Gastrocnemius medialis (tissue), 4 donors: ENCODE results near the gene DRC3. TPM values are rescaled to one million over a fixed set of nuclear protein-coding genes. Genes with fewer than 3 reads are reported as not detected.

Source experiments
- ATAC-seq, 2 donors: fragments of 150-250 bp; one replicate each; pipeline ENCODE4 v1.9.1; 2016
- DNase-seq, 2 donors: peaks; one replicate each; pipeline ENCODE4 v3.0.0-alpha.2; 2019
- H3K27ac ChIP-seq, 4 donors: fragments of 200-600 bp; sonication (generic); 1 replicate in 1 of 4; 2 replicates in 3 of 4; pipeline ENCODE4 v1.5.1; 2016 to 2018; ENCODE audit warnings: mild to moderate bottlenecking in 2 of 4, moderate library complexity in 1 of 4
- H3K27me3 ChIP-seq, 3 donors: fragments of 200-600 bp; sonication (generic) in 2 of 3; 1 replicate in 1 of 3; 2 replicates in 2 of 3; pipeline versions ENCODE4 v1.5.1 to v1.6.0; 2016 to 2019; ENCODE audit warnings: mild to moderate bottlenecking in 1 of 3, moderate library complexity in 1 of 3
- H3K36me3 ChIP-seq, 2 donors: fragments of 200-600 bp; sonication (generic) in 1 of 2; one replicate each; pipeline ENCODE4 v1.5.1; 2017 to 2018
- H3K4me1 ChIP-seq, 2 donors: fragments of 200-600 bp; sonication (generic) in 1 of 2; one replicate each; pipeline ENCODE4 v1.5.1; 2016 to 2017; ENCODE audit warnings: mild to moderate bottlenecking in 2 of 2
- H3K4me3 ChIP-seq, 4 donors: fragments of 200-600 bp; sonication (generic) in 3 of 4; 1 replicate in 1 of 4; 2 replicates in 3 of 4; pipeline ENCODE4 v1.5.1; 2016 to 2019; ENCODE audit warnings: mild to moderate bottlenecking in 2 of 4
- H3K9me3 ChIP-seq, 3 donors: fragments of 200-600 bp; sonication (generic) in 2 of 3; 1 replicate in 1 of 3; 2 replicates in 2 of 3; pipeline ENCODE4 v1.5.1; 2016 to 2019
- POLR2A ChIP-seq, 2 donors: fragments of 450-650 bp; IDR thresholded peaks; one replicate each; pipeline ENCODE4 v1.6.1; 2017; ENCODE audit warnings: antibody characterized with exemption in 2 of 2, mild to moderate bottlenecking in 2 of 2, moderate library complexity in 2 of 2
- in situ Hi-C, 4 donors: fragments of 200-750 bp; cut with MboI; loops; one replicate each; pipeline versions ENCODE4 v1.15.0 to v1.8.0; 2017; ENCODE audit warnings: low sequenced_read_pairs in 4 of 4
- intact Hi-C: fragments of 100-400 bp; cut with DNase I; formaldehyde crosslinking; loops from one replicate; pipeline ENCODE4 v1.15.1; 2023; ENCODE audit warnings: low total_unique reads
- total RNA-seq, 4 donors: library from RNA; depleted of rRNA; stranded (reverse); fragments of >200 nt; gene quantifications; one replicate each; pipeline versions ENCODE4 v1.1.0 to v1.2.3, GENCODE V29; 2016
- TF ChIP-seq, protein P1 (sequence below), 5 experiments: fragments of 450-650 bp in 3 of 5; fragments of 200-600 bp in 2 of 5; sonication (generic) in 2 of 5; IDR thresholded peaks in 4 of 5; conservative IDR thresholded peaks in 1 of 5; 1 replicate in 4 of 5; 2 replicates in 1 of 5; pipeline ENCODE4 v1.5.1; 2016 to 2019; ENCODE audit warnings: antibody characterized with exemption in 5 of 5, mild to moderate bottlenecking in 3 of 5, moderate library complexity in 3 of 5

The DRC3 gene
- total RNA-seq, 4 donors from 2014 or later: 0.05 to 0.81 (median 0.28) TPM

DNA sequence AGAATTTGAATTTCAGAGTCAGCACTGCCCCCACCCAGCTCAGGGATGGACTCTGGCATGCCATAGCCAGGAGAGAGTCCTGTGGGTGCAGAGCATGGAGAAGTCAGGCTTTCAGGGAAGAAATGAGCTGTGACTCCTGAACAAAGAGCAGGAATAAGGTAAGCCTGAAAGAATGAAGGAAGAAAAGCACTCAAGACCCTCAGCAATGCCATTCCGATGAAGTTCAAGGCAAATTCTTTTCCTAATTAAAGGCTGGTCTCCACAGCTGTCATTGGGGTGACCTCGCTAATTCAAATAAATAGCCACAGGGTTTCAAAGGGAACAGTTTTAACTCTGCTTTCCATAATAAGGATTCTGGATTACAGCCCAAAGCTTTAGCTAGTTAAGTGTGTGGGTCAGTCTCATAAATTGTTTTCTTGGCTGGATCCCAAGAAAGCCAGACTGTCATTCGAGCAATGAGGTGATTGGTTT is 32.2 kb upstream of the DRC3 start:
- Histone ChIP-seq H3K27me3 (no peaks in the 10 kb centered on the region), H3K27ac (no peak overlapping the region), H3K4me1 (peaks cover 79 to 84% of the 10 kb centered on the region in 2 donors), H3K9me3 (no peaks in the 10 kb centered on the region), H3K4me3 (no peak overlapping the region), H3K36me3 (no peaks in the 10 kb centered on the region)
- TF ChIP-seq, protein P1, sequence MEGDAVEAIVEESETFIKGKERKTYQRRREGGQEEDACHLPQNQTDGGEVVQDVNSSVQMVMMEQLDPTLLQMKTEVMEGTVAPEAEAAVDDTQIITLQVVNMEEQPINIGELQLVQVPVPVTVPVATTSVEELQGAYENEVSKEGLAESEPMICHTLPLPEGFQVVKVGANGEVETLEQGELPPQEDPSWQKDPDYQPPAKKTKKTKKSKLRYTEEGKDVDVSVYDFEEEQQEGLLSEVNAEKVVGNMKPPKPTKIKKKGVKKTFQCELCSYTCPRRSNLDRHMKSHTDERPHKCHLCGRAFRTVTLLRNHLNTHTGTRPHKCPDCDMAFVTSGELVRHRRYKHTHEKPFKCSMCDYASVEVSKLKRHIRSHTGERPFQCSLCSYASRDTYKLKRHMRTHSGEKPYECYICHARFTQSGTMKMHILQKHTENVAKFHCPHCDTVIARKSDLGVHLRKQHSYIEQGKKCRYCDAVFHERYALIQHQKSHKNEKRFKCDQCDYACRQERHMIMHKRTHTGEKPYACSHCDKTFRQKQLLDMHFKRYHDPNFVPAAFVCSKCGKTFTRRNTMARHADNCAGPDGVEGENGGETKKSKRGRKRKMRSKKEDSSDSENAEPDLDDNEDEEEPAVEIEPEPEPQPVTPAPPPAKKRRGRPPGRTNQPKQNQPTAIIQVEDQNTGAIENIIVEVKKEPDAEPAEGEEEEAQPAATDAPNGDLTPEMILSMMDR (IDR thresholded peaks at IDR 0.05 in 4 of 5, conservative IDR thresholded peaks at IDR 0.05 in 1 of 5): no peak
- TF ChIP-seq POLR2A (IDR thresholded peaks at IDR 0.05): no peak
- ATAC-seq (no peak), DNase-seq (no peak)
- intact Hi-C loops (no loop called here), in situ Hi-C loops (loop anchor here in 1 of 4 donors (25.0 kb wide), 1 partner anchor 97 kb away; the partner anchor contains the start of genes ATPAF2 and GID4)

DNA sequence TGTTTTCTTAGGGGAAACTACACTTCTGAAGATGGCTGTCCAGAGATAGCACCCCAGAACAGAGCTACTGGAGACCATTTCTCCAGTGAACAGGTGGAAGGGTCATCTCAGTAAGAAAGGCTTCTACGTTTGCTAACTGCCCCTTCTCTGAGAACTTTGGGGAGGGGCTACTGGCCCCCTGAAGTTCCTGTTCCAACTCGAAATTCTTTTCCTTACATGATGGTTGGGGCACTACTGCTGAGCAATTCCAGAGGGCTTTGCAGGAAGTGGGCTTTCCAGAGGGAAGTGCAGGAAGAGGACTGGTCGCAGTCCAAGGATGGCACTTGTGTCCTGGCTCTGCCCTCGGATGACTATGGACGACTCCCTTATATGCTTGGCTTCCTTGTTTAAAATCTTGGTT is 31.6 kb upstream of the DRC3 start:
- TF ChIP-seq, protein P1 (IDR thresholded peaks at IDR 0.05 in 4 of 5, conservative IDR thresholded peaks at IDR 0.05 in 1 of 5): no peak
- TF ChIP-seq POLR2A (IDR thresholded peaks at IDR 0.05): no peak
- in situ Hi-C loops (loop anchor here in 1 of 4 donors (25.0 kb wide), 1 partner anchor 96 kb away; the partner anchor contains the start of genes ATPAF2 and GID4), intact Hi-C loops (no loop called here)
- peaks cover 81 to 84% of the 10 kb centered on the region in 2 donors for H3K4me1 ChIP-seq
- no peak overlapping the region for H3K4me3 ChIP-seq
- H3K9me3 ChIP-seq: no peaks in the 10 kb centered on the region
- no peak for ATAC-seq
- no peak overlapping the region for H3K27ac ChIP-seq
- no peak for DNase-seq
- no peaks in the 10 kb centered on the region for H3K36me3 ChIP-seq
- no peaks in the 10 kb centered on the region for H3K27me3 ChIP-seq

DNA sequence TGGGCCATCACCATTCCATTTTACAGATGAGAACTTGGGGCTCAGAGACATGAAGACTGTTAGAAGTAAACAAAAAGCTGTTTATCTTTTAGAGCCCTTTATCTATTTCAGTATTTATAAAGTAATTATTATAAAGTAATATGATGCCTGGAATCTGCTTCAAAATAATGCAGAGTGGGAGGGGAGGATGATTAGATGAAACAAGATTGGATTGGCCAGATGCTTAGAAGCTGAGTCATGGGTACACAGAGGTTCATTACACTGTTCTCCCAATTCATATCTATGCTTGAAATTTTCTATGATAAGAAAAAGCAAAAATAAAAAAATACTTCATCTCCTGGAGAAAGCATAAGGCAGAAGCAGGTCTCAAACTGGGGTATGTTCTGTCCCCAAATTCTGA is 29.8 kb upstream of the DRC3 start:
- in situ Hi-C loops (loop anchor here in 1 of 4 donors (25.0 kb wide), 1 partner anchor 94 kb away; the partner anchor contains the start of genes ATPAF2 and GID4), intact Hi-C loops (no loop called here)
- ATAC-seq (no peak), DNase-seq (no peak)
- TF ChIP-seq POLR2A (IDR thresholded peaks at IDR 0.05): no peak
- TF ChIP-seq, protein P1 (IDR thresholded peaks at IDR 0.05 in 4 of 5, conservative IDR thresholded peaks at IDR 0.05 in 1 of 5): no peak
- peak overlapping the region; percentile 14 to 55 (median 40) for H3K27ac ChIP-seq
- H3K9me3 ChIP-seq: no peaks in the 10 kb centered on the region
- H3K4me3 ChIP-seq: no peak overlapping the region
- H3K36me3 ChIP-seq: no peaks in the 10 kb centered on the region
- H3K27me3 ChIP-seq: no peaks in the 10 kb centered on the region
- H3K4me1 ChIP-seq: peaks cover 81 to 83% of the 10 kb centered on the region in 2 donors

DNA sequence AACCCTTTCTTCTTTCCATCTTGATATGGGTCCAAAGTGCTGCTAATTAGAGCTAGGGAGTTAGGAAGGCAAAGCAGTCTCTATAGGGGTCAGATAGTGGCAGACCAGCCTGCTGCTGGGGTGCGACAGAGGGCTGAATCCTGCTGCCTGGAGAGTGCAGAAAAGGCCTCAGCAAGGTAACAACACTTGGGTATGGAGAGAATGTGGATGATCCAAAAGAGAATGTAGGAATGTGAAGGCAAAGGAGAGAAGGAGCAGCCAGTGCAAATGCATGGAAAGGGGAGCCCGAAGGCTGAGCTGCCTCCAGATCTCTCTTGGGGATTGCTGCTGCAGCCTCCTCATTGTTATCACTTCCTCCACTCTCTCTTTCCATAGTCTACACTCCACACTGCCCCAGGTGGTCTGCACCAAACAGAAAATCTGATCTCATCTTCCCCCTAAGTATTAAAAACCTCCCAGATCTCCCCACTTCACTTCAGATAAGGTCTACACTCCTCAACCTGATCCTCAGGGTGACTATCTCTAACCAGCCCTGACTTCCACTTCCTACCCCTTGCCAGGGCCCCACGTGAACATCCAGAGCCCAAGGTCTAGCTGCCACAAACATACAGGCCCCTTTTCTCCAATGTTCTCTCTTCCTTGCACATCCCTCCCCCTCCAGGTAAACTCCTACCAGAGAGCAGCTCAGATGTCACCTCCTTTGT is 29.2 kb upstream of the DRC3 start:
- ATAC-seq: no peak
- Histone ChIP-seq H3K27me3 (no peaks in the 10 kb centered on the region), H3K4me1 (peaks cover 77 to 78% of the 10 kb centered on the region in 2 donors), H3K9me3 (no peaks in the 10 kb centered on the region), H3K27ac (peak overlapping the region; percentile 14 to 55 (median 40)), H3K4me3 (no peak overlapping the region), H3K36me3 (no peaks in the 10 kb centered on the region)
- TF ChIP-seq, protein P1 (IDR thresholded peaks at IDR 0.05 in 4 of 5, conservative IDR thresholded peaks at IDR 0.05 in 1 of 5): no peak
- TF ChIP-seq POLR2A (IDR thresholded peaks at IDR 0.05): no peak
- intact Hi-C loops: no loop called here
- in situ Hi-C loops: loop anchor here in 1 of 4 donors (25.0 kb wide), 1 partner anchor 94 kb away; the partner anchor contains the start of genes ATPAF2 and GID4
- no peak for DNase-seq
